Stimulated activated CD8-positive, alpha-beta memory T cell treated with anti-CD3 and anti-CD28 coated beads, Interleukin-12 subunit alpha, Interleukin-12 subunit beta, amount 100 ng/mL, for 24 hours (primary cell): ENCODE measurements around the gene PTGS2.
"Not testable (repeated sequence)": the region's sequence is repeated elsewhere in the genome, so short reads cannot be mapped to it uniquely, and the experiment has no call there.

Source experiments
- DNase-seq: peaks from one replicate; pipeline ENCODE4 v3.0.0-alpha.2; 2020; ENCODE audit errors: extremely low read depth

The PTGS2 gene

DNA sequence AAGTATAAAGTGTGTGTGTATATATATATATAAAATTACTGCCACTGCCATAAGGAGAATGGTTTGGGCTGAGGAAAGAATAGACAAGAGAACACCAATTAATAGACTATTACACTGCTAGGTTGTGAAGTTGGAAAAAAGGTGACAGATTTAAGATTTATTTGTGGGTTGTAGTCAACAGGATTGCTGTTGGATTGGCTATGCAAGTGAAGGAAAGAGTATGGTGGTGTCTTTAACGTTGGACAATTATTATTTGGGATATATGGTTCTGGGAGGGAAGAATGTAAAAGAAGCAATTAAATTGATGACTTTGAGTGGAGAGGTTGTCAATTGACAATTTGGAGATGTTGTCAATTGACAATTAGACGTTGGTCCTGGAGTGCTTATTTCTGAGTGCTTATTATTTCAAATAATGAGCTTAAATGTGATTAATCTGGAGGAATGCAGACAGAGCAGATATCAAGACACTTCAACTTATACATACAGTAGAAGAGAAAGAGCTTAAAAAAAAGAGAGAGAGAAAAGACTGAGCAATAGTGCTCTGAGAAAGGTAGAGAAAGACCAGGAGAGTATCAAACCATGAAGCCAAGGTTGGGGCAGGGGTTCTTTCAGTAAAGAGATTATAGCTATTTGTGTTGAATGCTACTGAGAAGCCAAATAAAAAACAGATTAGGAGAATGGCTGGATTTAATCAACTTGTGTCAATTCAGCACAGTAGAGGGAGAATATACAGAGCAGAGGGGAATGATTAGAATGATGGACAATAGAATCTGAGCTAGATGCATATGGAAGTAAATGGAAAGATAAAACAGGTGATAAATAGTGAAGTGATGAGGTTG, 9.7 kb downstream of the PTGS2 start:
- DNase-seq, result no peak

DNA sequence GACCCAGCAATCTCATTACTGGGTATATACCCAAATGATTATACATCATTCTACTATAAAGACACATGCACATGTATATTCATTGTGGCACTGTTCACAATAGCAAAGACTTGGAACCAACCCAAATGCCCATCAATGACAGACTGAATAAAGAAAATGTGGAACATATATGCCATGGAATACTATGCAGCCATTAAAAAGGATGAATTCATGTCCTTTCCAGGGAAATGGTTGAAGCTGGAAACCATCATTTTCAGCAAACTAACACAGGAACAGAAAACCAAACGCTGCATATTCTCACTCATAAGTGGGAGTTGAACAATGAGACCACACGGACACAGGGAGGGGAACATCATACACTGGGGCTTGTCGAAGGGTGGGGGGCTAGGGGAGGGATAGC, 10.4 kb downstream of the PTGS2 start:
- not testable (repeated sequence) for DNase-seq

DNA sequence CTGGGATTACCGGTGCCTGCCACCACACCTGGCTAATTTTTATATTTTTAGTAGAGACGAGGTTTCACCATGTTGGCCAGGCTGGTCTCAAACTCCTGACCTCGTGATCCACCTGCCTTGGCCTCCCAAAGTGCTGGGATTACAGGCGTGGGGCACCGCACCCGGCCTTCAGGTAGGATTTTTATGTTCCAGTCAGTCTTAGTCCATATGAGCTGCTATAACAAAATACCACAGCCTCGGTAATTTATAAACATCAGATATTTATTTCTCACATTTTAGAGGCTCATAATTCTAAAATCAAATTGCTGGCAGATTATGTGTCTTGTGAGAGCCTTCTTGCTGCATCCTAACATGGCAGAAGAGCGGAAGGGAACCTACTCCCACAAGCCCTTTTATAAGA, 16.0 kb downstream of the PTGS2 start:
- DNase-seq, result not testable (repeated sequence)

DNA sequence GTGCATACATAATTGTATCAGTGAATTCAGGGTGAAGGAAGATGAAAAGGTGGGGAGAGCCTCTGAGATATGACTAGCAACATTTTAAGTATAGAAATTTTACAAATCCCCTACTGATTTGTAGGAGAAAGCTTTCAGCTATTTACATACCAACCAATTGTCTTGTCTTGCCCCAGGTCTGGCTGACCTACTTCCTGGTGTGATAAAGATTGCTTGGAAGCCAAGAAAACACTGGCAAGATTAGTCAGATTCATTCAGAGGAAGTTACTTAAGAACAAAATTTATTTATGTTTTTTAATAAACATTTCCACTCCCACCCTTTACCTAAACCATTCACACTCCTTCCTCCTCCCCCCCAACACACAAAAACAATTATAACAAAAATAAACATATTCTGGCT, 17.5 kb downstream of the PTGS2 start:
- DNase-seq, result no peak

DNA sequence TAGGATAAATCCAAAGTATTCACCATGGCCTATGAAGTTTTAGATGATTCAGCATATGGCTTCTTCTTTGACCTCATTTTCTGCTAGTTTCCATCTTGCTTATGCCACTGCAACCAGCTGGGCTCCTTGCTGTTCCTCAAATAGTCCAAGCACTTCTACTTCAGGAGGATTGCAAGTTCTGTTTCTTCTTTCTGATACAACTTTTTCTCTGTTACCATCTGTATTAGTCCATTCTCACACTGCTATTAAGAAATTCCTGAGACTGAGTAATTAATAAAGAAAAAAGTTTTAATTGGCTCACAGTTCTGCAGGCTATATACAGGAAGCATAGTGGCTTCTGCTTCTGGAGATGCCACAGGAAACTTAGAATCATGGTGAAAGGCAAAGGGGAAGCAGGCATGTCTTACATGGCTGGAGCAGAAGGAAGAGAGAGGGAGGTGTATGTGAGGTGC, 20.3 kb downstream of the PTGS2 start:
- DNase-seq, result no peak

DNA sequence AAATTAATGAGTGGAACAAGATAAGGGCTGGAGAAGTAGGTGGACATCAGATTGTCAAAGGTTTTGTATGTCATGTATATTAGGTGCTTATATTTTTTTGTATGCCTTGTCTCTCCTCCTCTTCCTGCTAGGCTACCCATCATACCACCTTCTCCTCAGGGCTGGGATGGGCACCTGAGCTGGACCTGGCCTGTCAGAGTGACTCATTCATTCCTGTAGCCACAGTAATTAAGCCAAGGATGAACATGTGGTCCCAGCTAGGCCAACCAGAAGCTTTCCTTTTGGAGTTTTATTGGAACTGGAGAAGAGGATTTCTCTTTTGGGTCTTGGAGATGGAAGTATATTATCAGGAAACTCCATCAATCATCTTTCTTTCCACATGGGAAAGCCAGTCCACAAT, 21.2 kb downstream of the PTGS2 start:
- DNase-seq, result no peak

DNA sequence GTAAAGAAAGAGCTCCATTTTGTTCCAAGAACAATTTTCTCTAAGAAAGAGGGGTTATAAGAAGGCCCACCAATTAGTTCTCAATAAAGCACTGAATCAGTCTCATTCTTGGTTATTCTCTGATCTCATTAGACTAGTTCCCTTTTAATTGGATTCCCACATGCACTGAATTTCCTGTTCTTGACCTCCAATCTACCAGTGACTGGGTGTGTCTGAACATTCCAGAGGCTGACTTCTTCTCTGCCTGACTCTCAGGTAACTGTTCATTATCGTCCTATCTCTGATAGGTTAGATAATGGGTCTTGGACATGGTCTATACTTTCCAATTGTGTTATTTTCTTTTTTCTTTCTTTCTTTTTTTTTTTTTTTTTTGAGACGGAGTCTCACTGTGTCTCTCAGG, 22.7 kb downstream of the PTGS2 start:
- DNase-seq, result no peak

DNA sequence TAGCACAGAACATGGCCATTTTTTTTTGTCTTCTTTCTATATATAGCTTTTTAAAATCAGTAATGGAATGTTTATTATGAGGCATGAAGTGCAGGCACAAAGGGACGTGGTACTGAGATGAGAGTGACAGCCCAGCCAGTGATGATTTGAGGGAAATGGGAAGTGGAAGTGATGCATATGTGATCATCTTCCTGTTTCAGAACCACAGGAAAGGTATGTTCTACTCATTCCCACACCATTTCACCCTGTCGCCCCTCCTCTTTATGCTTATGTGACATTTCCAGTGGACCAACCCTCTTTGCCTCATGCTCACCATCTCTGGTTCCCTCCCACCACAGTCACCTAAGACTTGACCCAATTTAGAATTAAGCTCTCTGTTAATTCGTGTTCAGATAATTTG, 24.3 kb downstream of the PTGS2 start:
- no peak for DNase-seq

DNA sequence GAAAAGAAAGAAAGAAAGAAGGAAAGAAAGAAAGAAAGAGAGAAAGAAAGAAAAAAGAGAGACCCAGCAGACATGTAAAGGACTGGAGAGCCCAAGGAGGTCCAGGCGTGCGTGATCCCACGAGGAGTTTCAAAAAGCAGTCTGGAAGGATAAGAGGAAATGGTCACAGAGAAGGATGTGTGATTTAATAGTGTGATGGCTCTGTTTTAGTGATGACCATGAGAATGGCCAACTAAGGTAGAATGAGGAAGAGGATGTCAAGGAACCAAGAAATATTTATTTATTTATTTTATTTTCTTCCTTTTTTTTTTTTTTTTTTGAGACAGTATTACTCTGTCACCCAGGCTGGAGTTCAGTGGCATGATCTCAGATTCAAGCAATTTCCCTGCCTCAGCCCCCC, 25.5 kb downstream of the PTGS2 start:
- no peak for DNase-seq

DNA sequence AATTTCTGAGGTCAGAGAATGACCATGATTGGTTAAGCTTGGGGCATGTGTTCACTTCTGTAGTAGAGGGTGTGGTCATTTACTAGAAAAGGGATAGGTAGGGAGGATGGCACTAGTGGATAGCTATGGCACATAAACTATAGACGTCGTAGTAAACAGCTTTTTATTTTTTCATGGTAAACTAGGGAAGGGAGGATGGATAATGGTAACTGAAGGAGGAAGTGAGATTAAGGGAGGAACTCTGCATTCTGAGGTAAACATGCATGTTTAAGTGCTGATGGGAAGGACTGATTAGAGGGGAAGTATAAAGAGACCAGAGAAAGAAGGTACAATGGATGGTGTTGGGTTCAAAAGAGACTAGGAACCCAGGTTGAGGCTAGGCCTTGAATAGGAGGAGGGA, 26.9 kb downstream of the PTGS2 start:
- DNase-seq, result no peak

DNA sequence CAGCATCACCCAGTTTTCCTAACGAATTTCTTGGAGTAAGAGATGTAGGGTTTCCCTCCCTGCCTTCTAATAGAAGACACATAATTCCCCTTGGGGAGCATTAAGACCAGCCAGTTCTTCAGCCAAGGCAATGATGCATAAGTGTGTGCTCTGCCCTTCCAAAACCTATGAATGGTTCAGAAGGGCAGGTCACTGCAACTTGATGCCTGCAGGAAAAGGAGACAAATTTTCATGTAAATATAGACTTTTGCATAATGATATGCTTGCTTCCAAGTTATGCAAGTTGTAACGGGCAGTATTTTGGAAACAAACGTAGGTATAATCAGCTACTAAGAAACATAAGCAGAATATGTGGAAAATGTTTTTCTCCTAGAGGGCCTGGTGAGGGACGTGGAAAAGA, 31.6 kb downstream of the PTGS2 start:
- DNase-seq, result no peak

DNA sequence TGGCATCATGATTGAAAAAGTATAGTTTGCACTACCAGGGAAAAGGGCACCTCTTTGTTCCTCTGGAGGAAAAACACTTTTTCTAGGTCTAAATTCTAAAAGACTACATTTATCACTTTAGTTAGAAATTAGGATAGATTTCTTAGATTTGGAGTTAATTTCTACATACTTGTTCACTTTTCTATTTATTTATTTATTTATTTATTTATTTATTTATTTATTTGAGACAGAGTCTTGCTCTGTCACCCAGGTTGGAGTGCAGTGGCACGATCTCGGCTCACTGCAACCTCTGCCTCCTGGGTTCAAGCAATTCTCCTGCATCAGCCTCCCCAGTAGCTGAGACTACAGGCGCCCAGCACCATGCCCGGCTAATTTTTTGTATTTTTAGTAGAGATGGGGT, 32.2 kb downstream of the PTGS2 start:
- not testable (repeated sequence) for DNase-seq

DNA sequence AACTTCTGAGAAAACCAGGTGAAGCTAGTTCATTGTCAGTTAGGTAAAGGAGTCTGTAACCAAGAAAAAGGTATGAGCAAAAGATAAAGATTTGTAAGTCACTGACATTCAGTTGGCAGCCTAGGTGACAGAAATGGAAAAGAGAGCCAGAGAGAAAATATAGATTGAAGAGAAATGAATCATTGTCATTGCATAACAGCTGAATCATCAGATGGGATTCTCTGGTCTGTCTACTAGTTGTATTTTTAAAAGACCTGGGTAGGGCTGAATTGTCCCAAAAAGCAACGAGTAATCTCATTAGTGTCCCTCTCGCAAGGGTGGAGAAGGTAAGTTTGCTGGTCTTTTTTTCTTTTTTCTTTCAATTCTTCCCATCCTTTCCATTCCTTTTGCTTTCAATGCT, 36.6 kb downstream of the PTGS2 start:
- no peak for DNase-seq

DNA sequence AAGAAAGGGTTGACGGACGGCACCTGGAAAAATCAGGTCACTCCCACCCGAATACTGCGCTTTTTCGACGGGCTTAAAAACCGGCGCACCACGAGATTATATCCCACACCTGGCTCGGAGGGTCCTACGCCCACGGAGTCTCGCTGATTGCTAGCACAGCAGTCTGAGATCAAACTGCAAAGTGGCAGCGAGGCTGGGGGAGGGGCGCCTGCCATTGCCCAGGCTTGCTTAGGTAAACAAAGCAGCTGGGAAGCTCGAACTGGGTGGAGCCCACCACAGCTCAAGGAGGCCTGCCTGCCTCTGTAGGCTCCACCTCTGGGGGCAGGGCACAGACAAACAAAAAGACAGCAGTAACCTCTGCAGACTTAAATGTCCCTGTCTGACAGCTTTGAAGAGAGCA, 42.7 kb downstream of the PTGS2 start:
- DNase-seq, result not testable (repeated sequence)

DNA sequence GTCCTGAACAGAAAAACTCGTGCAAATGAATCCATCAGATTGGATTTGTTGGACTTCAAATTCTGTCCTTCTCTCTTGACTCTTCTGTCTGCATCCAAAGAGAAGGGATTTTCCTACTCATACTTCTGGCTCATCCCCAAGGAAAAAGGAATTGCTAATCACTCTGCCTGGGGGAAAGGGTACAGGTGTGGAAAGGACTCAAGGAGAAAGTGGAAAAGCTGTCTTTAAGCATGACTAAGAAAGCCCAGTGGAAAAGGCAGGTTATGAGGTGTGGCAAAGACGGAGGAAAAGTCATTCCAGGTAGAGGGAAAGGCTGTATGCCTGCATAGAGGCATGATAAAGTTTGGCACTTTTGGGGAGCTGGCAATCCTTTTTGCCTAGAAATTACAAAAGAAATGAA, 43.4 kb downstream of the PTGS2 start:
- DNase-seq, result no peak

DNA sequence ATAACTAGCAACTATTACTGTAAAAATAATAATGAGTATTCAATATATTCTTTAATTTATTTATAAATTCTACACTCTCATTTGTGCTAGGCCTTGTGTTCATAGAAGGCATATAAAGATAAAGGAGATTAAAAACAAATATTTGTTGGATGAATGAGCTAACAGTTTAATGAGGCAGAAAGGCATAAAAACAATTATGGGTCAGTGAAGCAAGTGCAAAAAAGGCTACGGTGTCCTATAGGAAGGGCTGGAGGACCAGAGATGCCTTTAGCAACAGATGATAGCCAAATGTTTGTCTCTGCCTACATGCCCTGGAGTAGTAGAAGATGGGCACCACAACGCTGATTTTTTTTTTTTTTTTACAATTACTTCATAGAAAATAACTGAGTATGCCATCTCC, 45.7 kb downstream of the PTGS2 start:
- DNase-seq, result no peak

DNA sequence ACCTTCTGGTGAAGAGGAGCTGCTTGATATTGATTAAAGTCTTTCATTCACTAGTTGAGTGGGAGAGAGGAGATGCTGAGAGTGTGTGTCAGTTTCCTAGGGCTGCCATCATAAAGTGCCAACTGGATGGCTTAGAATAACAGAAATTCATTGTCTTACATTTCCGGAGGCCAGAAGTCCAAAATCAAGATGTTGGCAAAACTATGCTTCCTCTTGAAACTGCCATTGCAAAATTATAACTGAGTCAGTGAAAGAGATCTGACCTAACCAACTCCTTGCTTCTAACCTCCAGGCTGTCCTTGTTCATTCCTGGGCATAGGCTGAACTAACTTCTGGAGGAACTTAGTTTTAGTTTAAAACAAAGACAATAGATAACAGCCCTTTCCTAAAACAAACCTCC, 47.1 kb downstream of the PTGS2 start:
- no peak for DNase-seq

DNA sequence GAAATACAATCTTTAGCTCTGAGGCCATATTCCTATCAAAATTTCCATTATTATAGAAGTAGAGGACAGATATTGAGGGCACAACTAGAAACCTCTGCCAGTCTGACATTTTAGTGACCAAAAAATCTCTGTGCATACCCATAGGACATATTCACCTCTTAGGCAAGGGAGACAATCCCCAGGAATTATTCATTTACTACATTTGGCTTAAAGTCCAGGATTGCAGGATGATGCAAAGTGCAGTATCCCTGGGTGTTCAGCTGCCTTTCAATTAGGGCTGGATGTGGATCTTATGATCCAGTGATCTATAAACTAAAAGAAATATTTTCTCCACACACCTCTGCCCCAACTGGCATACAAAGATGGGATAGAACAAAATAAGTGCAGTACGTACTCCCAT, 50.9 kb downstream of the PTGS2 start:
- DNase-seq, result no peak

DNA sequence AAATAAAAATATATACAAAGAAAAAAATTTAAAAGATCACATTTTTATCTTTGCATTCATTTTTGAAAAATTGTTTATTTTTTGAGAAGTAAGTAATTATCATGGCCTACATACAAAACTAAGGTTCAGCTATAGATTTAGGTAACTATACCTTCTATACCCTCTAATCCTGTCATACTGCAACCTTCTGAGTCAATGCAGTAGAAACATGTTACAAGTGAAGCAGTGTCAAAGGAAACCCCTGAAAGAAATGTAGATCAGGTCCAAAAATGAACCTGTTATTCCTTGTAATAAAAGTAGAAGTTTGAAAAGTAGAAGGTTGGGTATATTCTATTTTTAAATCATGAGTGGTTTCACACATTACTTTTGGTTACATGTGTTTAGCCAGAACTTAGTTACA, 51.3 kb downstream of the PTGS2 start:
- no peak for DNase-seq

DNA sequence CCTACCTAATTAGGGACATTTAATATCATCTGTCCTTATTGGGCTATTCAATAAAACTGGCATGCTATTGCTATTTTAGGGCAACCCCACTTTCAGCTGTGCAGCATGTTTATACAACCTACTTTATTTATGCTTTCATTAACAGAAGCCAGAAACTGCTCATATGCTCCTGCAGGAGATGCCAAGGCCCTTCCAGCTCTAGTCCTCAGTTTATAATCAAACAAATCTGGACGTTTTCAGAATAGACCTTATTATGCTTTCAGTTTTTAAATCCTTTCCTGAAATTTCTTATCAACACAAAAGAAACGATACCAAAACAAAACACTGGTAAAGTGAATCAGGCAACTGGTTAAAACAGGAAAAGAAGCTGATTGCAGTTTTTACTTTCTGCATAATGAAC, 53.2 kb downstream of the PTGS2 start:
- DNase-seq, result no peak

DNA sequence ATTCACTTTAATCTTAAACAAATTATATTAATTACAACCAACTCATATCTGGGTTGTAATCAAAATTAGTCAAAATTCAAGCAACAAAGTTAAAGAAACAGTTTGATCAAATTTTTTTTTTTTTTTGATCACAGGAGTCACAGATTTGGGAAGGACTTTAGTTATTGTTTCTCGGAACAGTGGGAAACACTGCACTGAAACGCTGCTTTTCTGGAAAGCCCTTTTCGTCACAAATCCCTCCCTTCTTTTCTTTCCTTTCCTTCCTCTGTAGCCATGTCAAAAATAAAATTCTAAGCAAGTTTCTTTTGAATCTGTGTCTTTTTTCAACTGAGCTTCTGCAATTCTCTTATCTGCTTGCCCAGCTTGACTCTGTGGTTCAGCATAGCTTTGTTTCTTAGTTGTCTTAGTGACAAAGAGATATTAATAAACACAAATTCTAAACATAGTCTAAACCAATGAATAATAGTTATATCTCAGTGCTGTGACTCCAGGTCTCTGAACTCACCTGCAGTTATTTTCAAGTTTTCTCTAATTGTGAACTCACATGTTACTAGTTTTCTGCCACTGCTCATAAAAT, 53.8 kb downstream of the PTGS2 start:
- no peak for DNase-seq

DNA sequence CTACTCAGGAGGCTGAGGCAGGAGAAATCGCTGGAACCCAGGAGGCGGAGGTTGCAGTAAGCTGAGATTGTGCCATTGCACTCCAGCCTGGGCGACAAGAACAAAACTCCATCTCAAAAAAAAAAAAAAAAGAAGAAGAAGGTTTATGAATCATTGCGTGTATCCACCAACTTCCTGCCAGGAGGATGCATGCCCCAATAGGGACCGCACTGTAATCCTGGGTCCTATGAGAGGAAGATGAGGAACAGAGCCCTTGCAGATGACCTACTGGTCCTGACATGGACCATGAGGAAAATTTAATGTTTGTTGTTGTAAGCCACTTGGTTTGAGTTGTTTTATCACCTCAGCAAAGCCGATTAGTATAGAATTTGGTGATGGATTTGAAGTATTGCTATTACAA, 56.7 kb downstream of the PTGS2 start:
- DNase-seq, result no peak
